Panc1 (cell line): Measurements from ENCODE around the gene KCNQ1OT1.

ENCODE experiments used
- POLR2AphosphoS5 ChIP-seq: IDR thresholded peaks from 2 replicates; pipeline ENCODE4 v1.6.1; 2012; ENCODE audit warnings: mild to moderate bottlenecking, low read depth, low read length, moderate library complexity
- REST ChIP-seq, 2 experiments: IDR thresholded peaks; 2 replicates each; pipeline ENCODE4 v1.6.1; 2011 to 2012; ENCODE audit warnings: low read depth in 2 of 2, control low read depth in 1 of 2, low read length in 1 of 2, mild to moderate bottlenecking in 1 of 2, moderate library complexity in 1 of 2; ENCODE audit not compliant: insufficient read depth in 1 of 2
- SIN3A ChIP-seq: IDR thresholded peaks from 2 replicates; pipeline ENCODE4 v1.6.1; 2012; ENCODE audit warnings: low read depth, mild to moderate bottlenecking, low read length, moderate library complexity, borderline replicate concordance; ENCODE audit not compliant: insufficient read depth
- TCF7L2 ChIP-seq: IDR thresholded peaks from 2 replicates; pipeline ENCODE4 v1.6.1; 2011; ENCODE audit warnings: mild to moderate bottlenecking, low read depth, low read length, inconsistent platforms
- TF ChIP-seq, protein P1 (sequence below): fragments of 450-650 bp; IDR thresholded peaks from 2 replicates; pipeline ENCODE4 v1.5.1; 2017; ENCODE audit warnings: mild to moderate bottlenecking

- TF ChIP-seq, protein P1, sequence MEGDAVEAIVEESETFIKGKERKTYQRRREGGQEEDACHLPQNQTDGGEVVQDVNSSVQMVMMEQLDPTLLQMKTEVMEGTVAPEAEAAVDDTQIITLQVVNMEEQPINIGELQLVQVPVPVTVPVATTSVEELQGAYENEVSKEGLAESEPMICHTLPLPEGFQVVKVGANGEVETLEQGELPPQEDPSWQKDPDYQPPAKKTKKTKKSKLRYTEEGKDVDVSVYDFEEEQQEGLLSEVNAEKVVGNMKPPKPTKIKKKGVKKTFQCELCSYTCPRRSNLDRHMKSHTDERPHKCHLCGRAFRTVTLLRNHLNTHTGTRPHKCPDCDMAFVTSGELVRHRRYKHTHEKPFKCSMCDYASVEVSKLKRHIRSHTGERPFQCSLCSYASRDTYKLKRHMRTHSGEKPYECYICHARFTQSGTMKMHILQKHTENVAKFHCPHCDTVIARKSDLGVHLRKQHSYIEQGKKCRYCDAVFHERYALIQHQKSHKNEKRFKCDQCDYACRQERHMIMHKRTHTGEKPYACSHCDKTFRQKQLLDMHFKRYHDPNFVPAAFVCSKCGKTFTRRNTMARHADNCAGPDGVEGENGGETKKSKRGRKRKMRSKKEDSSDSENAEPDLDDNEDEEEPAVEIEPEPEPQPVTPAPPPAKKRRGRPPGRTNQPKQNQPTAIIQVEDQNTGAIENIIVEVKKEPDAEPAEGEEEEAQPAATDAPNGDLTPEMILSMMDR, result no peak
- TF ChIP-seq POLR2AphosphoS5, result no peak
- no peak for TF ChIP-seq REST (IDR thresholded peaks at IDR 0.05; ENCODE audit: insufficient read depth in 1 of 2, low read depth in 2 of 2, low read length in 1 of 2)
- TF ChIP-seq TCF7L2, result no peak
- no peak for TF ChIP-seq SIN3A
These were observed 13.2 kb downstream of the KCNQ1OT1 start for GRCh38 chr11:2686360-2687222.
